Measurements from ENCODE around the gene SYT1.

DNA sequence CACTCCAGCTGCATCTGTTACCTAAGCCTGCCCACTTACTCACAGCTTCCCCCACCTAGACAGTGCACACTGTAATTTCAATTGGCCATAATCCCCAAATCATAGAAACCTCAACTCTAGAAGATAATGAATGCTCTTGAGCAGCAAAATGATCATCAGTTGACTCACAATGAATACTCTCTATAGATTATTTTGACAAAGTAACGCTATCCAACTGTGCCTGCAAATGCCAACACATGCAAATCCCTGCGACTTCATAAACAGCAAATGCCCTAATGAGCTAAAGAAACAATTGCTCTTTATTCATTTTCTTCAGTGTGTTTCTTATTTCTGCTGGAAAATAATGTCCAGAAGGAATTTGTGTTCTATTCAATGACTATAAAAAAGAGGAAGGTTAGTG lies 506.7 kb downstream of the SYT1 start:
- TF ChIP-seq, protein P1, sequence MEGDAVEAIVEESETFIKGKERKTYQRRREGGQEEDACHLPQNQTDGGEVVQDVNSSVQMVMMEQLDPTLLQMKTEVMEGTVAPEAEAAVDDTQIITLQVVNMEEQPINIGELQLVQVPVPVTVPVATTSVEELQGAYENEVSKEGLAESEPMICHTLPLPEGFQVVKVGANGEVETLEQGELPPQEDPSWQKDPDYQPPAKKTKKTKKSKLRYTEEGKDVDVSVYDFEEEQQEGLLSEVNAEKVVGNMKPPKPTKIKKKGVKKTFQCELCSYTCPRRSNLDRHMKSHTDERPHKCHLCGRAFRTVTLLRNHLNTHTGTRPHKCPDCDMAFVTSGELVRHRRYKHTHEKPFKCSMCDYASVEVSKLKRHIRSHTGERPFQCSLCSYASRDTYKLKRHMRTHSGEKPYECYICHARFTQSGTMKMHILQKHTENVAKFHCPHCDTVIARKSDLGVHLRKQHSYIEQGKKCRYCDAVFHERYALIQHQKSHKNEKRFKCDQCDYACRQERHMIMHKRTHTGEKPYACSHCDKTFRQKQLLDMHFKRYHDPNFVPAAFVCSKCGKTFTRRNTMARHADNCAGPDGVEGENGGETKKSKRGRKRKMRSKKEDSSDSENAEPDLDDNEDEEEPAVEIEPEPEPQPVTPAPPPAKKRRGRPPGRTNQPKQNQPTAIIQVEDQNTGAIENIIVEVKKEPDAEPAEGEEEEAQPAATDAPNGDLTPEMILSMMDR (conservative IDR thresholded peaks at IDR 0.05; ENCODE audit: low read length) = no peak
- no peak for TF ChIP-seq EZH2phosphoT487 (IDR thresholded peaks at IDR 0.05; ENCODE audit: borderline replicate concordance, low read depth, low read length)

Data from OCI-LY7 (cell line).